A549 (cell line): ENCODE measurements around the gene PHKB.

Experiments used
- ELK1 ChIP-seq: fragments of 150-350 bp; IDR thresholded peaks from 2 replicates; pipeline ENCODE4 v1.6.1; 2014; ENCODE audit warnings: low read depth, mild to moderate bottlenecking, low read length
- FOSL2 ChIP-seq, 2 experiments: fragments of 450-650 bp in 1 of 2; fragments of >200 bp in 1 of 2; sonication (Bioruptor Twin) in 1 of 2; formaldehyde crosslinking; IDR thresholded peaks; 2 replicates each; pipeline versions ENCODE4 v1.5.0 to v1.6.1; 2016 to 2020; ENCODE audit warnings: mild to moderate bottlenecking in 1 of 2, moderate library complexity in 1 of 2
- HOXA7 ChIP-seq: fragments of 250-450 bp; sonication (Bioruptor Pico); IDR thresholded peaks from 2 replicates; pipeline ENCODE4 v1.5.0; 2020; ENCODE audit warnings: mild to moderate bottlenecking, moderate library complexity
- JUNB ChIP-seq: fragments of >200 bp; sonication (Bioruptor Twin); formaldehyde crosslinking; IDR thresholded peaks from 2 replicates; pipeline ENCODE4 v1.6.1; 2016
- NPAS2 ChIP-seq: fragments of 250-450 bp; sonication (Bioruptor Pico); IDR thresholded peaks from 2 replicates; pipeline ENCODE4 v1.8.0; 2022; ENCODE audit warnings: mild to moderate bottlenecking, moderate library complexity, borderline replicate concordance
- POLR2A ChIP-seq: IDR thresholded peaks from 2 replicates; pipeline ENCODE4 v1.6.1; 2012; ENCODE audit warnings: mild to moderate bottlenecking, low read length
- POLR2AphosphoS2 ChIP-seq: conservative IDR thresholded peaks from 2 replicates; pipeline ENCODE4 v1.6.1; 2012; ENCODE audit warnings: low read length, improper control_type of control experiment, inconsistent platforms
- ZFP36 ChIP-seq: fragments of 450-650 bp; IDR thresholded peaks from 2 replicates; pipeline ENCODE4 v1.6.1; 2014; ENCODE audit warnings: borderline replicate concordance; ENCODE audit not compliant: partially characterized antibody
- TF ChIP-seq, protein P1 (sequence below): fragments of >200 bp; sonication (Bioruptor Twin); formaldehyde crosslinking; IDR thresholded peaks from 3 replicates; pipeline ENCODE4 v1.5.1; 2016

- TF ChIP-seq POLR2A: no peak
- TF ChIP-seq, protein P1, sequence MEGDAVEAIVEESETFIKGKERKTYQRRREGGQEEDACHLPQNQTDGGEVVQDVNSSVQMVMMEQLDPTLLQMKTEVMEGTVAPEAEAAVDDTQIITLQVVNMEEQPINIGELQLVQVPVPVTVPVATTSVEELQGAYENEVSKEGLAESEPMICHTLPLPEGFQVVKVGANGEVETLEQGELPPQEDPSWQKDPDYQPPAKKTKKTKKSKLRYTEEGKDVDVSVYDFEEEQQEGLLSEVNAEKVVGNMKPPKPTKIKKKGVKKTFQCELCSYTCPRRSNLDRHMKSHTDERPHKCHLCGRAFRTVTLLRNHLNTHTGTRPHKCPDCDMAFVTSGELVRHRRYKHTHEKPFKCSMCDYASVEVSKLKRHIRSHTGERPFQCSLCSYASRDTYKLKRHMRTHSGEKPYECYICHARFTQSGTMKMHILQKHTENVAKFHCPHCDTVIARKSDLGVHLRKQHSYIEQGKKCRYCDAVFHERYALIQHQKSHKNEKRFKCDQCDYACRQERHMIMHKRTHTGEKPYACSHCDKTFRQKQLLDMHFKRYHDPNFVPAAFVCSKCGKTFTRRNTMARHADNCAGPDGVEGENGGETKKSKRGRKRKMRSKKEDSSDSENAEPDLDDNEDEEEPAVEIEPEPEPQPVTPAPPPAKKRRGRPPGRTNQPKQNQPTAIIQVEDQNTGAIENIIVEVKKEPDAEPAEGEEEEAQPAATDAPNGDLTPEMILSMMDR: no peak
- no peak for TF ChIP-seq FOSL2 (IDR thresholded peaks at IDR 0.05)
- TF ChIP-seq FOSL2 (CRISPR knock-in tag; IDR thresholded peaks at IDR 0.05): no peak
- no peak for TF ChIP-seq ZFP36
- no peak for TF ChIP-seq ELK1
- no peak for TF ChIP-seq JUNB
- no peak for TF ChIP-seq NPAS2
- no peak for TF ChIP-seq HOXA7 (CRISPR knock-in tag)
- no peak for TF ChIP-seq POLR2AphosphoS2
Measured at GRCh38 chr16:47473792-47474191, 12.7 kb downstream of the PHKB start.
